GM12878 (cell line): ENCODE data around the gene ACD.

Experiments
- CBX3 ChIP-seq: fragments of 200-600 bp; sonication (generic); IDR thresholded peaks from 2 replicates; pipeline ENCODE4 v1.6.1; 2016; ENCODE audit warnings: low read depth, borderline replicate concordance
- CTCF ChIP-seq, 3 experiments: IDR thresholded peaks in 2 of 3; conservative IDR thresholded peaks in 1 of 3; 2 replicates each; pipeline ENCODE4 v1.5.1; 2011; ENCODE audit warnings: low read depth in 3 of 3, low read length in 3 of 3, mild to moderate bottlenecking in 3 of 3, control low read depth in 2 of 3, moderate library complexity in 2 of 3, inconsistent platforms in 1 of 3, mixed read lengths in 1 of 3; ENCODE audit not compliant: control insufficient read depth in 2 of 3, insufficient read depth in 1 of 3; ENCODE audit errors: extremely low read depth in 1 of 3
- EGR1 ChIP-seq, 2 experiments: IDR thresholded peaks; 1 replicate in 1 of 2; 2 replicates in 1 of 2; pipeline ENCODE4 v1.6.1; 2011 to 2012; ENCODE audit warnings: low read depth in 2 of 2, low read length in 2 of 2, borderline replicate concordance in 1 of 2, mild to moderate bottlenecking in 1 of 2, moderate library complexity in 1 of 2
- EP300 ChIP-seq, 2 experiments: fragments of 150-350 bp in 1 of 2; IDR thresholded peaks; 2 replicates each; pipeline ENCODE4 v1.6.1; 2011 to 2012; ENCODE audit warnings: low read depth in 2 of 2, low read length in 2 of 2, borderline replicate concordance in 1 of 2, improper control_type of control experiment in 1 of 2, inconsistent platforms in 1 of 2; ENCODE audit not compliant: control insufficient read depth in 1 of 2
- HDAC6 ChIP-seq: fragments of 200-600 bp; sonication (generic); IDR thresholded peaks from one replicate; pipeline ENCODE4 v1.8.0; 2017; ENCODE audit warnings: antibody characterized with exemption; ENCODE audit not compliant: unreplicated experiment
- POLR2A ChIP-seq: IDR thresholded peaks from 2 replicates; pipeline ENCODE4 v1.6.1; 2011; ENCODE audit warnings: low read depth, mild to moderate bottlenecking, low read length
- POLR2AphosphoS5 ChIP-seq: IDR thresholded peaks from 2 replicates; pipeline ENCODE4 v1.6.1; 2011; ENCODE audit warnings: mild to moderate bottlenecking, low read length, inconsistent platforms
- SIN3A ChIP-seq: IDR thresholded peaks from 2 replicates; pipeline ENCODE4 v1.6.1; 2012; ENCODE audit warnings: low read depth, low read length, improper control_type of control experiment
- SMC3 ChIP-seq: IDR thresholded peaks from 2 replicates; pipeline ENCODE4 v1.6.1; 2011; ENCODE audit warnings: low read length, improper control_type of control experiment, borderline replicate concordance
- SP1 ChIP-seq: IDR thresholded peaks from one replicate; pipeline ENCODE4 v1.6.1; 2011; ENCODE audit warnings: low read depth, low read length
- ZNF24 ChIP-seq: fragments of 450-650 bp; IDR thresholded peaks from 2 replicates; pipeline ENCODE4 v1.6.1; 2017; ENCODE audit warnings: antibody characterized with exemption, mild to moderate bottlenecking
- ZNF274 ChIP-seq: IDR thresholded peaks from one replicate; pipeline ENCODE4 v1.8.0; 2011; ENCODE audit not compliant: insufficient read length, insufficient read depth
- ZNF687 ChIP-seq: fragments of 450-650 bp; IDR thresholded peaks from 2 replicates; pipeline ENCODE4 v1.6.1; 2017; ENCODE audit warnings: mild to moderate bottlenecking, moderate library complexity

- TF ChIP-seq SMC3 (no peak), POLR2A (no peak), POLR2AphosphoS5 (no peak), HDAC6 (no peak), CTCF (IDR thresholded peaks at IDR 0.05 in 2 of 3, conservative IDR thresholded peaks at IDR 0.05 in 1 of 3; ENCODE audit: control insufficient read depth in 2 of 3, extremely low read depth in 1 of 3, insufficient read depth in 1 of 3, low read depth in 3 of 3, low read length in 3 of 3) (no peak), ZNF24 (no peak), EGR1 (IDR thresholded peaks at IDR 0.05; ENCODE audit: borderline replicate concordance in 1 of 2, low read depth in 2 of 2, low read length in 2 of 2) (no peak), EP300 (IDR thresholded peaks at IDR 0.05; ENCODE audit: borderline replicate concordance in 1 of 2, control insufficient read depth in 1 of 2, low read depth in 2 of 2, low read length in 2 of 2) (no peak), ZNF274 (no peak), ZNF687 (no peak), CBX3 (no peak), SP1 (no peak), SIN3A (no peak)
Measured at GRCh38 chr16:67652578-67653127, 7.4 kb downstream of the ACD start.
